ENCODE measurements around the gene GPR162.

GRCh38 chr12:6816598-6816997, 5.0 kb upstream of the GPR162 start:
- TF ChIP-seq CTCF (IDR thresholded peaks at IDR 0.05; ENCODE audit: low read length) (no peak), EZH2 (IDR thresholded peaks at IDR 0.05; ENCODE audit: borderline replicate concordance, low read length) (no peak)

Measured in OCI-LY1 (cell line).